Right ventricle myocardium superior (tissue), 1 donor: ENCODE results near the gene GABPA. TPM values are rescaled to one million over a fixed set of nuclear protein-coding genes. Genes with fewer than 3 reads are reported as not detected.
"Not testable (repeated sequence)": the region's sequence is repeated elsewhere in the genome, so short reads cannot be mapped to it uniquely, and the experiment has no call there.

Source experiments
- ATAC-seq: fragments of 200-7000 bp; cut with Tn5 transposase; one replicate; pipeline ENCODE4 v1.9.1; 2020; ENCODE audit warnings: mild to moderate bottlenecking; ENCODE audit not compliant: poor library complexity
- DNase-seq: peaks from one replicate; pipeline ENCODE4 v3.0.0-alpha.2; 2020
- intact Hi-C: fragments of 100-400 bp; cut with DNase I; formaldehyde crosslinking; loops from one replicate; pipeline ENCODE4 v1.11.2; 2022
- total RNA-seq: library from RNA; stranded (reverse); fragmentation: NEBNext Ultra II Directional; extraction: Animal tissue kit (Norgen Biotek cat#: 25700); gene quantifications from one replicate; pipeline ENCODE4 v1.2.1, GENCODE V29; 2021
- donor health status: DM: no; HTN: yes; CAD: no; lungs with severe emphysema.

Gene GABPA
- total RNA-seq, 1 donor from 2014 or later: 15.5 TPM

DNA sequence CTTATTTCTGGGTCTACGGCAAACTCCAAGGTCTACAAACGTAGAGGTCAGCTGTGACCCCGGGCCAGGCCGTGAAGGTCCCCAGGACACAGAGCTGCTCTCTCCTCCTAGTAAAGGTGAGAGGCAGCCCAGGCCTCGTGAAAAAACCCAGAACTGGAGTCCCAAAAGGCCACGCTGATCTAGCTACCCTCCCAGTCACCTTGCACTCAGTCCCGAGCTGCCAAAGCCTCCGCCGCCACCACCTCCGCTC, 193 bp upstream of the GABPA start:
- DNase-seq: no peak

DNA sequence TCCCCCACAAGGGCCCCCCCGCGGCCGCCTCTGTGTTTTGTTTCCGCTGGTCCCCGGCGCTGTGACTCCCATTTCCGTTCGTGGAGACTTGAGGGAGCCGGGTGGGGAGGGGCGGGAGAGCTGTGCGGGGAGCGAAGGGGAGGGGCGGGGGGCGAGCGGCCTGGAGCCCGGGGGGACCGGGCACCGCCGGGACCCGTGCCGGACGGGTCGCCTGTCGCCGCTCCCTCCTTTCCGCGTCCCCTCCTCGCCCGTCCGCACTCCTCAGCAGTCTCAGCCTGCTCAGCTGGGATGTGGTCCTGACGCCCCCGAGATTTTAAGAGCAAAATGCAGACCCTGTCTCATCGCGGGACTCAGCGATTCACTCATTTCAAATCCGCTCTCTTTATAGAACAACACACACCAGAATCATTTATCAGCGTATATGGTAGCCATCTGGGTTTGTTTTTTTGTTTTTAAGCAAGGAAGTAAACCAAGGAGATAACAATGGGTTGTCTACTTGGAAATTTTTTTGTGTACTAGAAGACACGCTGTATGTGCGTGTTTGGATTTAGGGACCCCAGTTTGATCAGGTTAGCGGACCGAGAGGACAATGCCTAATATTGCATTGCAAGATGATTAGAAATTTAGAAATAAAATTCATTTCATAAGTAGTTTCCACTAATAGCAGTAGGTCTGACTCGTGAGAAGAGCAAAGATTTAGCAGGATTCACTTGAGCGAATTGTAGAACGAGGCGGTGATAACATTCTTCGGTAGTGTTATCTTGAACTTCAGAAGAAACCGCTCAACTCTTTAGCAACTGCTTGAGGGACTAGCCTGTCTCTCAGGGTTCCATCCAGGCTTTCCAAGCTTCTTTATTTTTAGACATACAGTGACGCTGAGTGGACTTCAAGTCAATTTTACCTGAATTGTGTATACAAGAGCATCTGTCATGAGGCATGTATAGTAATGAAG, 1.1 kb downstream of the GABPA start:
- peak; percentile 93 for DNase-seq
- intact Hi-C loops: no loop called here
- peak; percentile 78 for ATAC-seq

More for the DNA sequence above, 193 bp upstream of the GABPA start:
- intact Hi-C loops: no loop called here
- ATAC-seq: no peak

DNA sequence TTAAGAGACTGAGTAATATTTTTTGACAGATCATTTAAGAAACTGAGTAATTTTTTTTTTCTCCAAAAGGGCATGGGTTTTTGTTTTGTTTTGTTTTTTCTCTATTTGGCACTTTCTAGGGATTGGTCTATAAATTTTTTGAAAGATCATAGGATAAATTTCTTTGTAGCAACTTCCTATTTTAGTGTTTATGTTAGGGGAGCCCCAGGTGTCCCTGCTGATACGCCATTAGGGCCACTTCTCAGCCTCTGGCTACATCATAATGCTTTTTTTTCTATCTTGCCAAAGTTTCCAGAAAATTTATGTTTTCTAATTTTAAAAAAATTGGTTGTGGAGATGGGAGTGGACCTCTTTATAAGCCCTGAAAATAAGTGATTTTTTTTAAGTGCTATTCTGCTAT, 2.6 kb downstream of the GABPA start:
- intact Hi-C loops: no loop called here
- DNase-seq: no peak
- no peak for ATAC-seq

DNA sequence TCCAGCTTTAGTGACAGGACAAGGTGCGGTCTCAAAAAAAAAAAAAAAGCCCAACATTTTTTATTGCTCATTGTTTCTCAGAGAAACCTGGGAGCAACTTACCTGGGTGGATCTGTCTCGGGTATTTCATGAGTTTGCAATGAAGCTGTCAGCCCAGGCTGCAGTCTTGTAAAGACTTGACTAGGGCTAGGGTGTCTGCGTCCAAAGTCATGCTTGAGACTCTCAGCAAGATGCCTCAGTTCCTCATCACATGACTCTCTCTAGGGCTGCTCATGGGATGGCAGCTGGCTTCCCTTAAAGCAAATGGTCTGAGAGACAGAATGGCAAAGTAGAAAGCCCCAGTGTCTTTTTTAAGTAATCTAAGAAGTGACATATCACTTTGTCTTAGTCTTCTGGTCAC, 8.1 kb downstream of the GABPA start:
- intact Hi-C loops: no loop called here
- ATAC-seq: no peak
- DNase-seq: no peak

DNA sequence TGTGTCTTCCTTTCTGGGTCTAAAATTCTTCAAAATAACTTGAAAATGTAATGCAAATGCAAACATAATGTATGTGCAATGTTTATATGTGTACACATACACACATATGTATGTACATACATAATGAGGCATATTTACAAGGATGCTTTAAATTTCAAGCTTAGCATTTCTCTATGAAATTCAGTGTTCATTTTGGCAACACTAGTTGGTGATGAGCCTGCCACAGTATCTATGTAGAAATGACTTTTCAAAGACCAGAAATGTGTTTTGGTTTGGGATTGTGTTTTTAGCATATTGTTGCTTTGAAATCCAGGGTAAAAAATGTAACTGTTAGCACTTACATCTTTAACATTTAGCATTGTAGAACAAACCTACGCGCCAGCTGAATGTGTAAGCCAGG, 10.1 kb downstream of the GABPA start:
- DNase-seq (no peak), ATAC-seq (no peak)
- intact Hi-C loops: no loop called here

DNA sequence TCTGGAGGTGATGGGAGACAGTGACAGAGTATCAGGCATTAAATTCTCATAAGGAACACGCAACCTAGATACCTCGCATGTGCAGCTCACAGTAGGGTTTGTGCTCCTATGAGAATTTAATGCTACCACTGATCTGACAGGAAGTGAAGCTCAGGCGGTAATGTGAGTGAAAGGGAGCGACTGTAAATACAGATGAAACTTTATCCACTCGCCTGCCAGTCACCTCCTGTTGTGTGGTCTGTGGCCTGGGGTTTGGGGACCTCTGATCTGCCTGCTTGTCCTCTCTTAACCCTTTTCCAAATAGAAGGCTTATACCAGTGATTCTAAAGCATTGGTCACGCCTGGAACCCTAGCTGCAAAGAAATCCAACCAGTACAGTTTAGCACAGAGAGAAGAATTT, 15.3 kb downstream of the GABPA start:
- ATAC-seq (no peak), DNase-seq (no peak)
- intact Hi-C loops: no loop called here

DNA sequence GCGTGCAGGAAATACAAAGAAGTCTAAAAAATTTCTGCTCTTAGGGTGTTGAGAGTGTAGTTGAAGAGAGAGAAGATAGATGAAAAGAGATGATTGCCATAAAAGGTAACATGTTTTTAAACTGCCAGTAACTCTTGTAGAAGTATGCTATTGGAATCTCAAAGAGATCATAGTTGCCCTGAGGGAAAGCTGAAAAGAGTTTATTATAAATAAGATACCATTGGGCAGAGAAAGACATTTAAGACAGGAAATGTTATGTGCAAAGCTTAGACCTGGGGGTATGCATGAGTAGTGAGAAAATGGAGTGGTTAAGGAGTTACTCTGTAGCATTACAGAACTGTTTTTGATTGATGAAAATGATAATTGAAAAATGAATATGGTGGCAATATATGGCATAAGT, 17.6 kb downstream of the GABPA start:
- no peak for DNase-seq
- intact Hi-C loops: no loop called here
- ATAC-seq: no peak

DNA sequence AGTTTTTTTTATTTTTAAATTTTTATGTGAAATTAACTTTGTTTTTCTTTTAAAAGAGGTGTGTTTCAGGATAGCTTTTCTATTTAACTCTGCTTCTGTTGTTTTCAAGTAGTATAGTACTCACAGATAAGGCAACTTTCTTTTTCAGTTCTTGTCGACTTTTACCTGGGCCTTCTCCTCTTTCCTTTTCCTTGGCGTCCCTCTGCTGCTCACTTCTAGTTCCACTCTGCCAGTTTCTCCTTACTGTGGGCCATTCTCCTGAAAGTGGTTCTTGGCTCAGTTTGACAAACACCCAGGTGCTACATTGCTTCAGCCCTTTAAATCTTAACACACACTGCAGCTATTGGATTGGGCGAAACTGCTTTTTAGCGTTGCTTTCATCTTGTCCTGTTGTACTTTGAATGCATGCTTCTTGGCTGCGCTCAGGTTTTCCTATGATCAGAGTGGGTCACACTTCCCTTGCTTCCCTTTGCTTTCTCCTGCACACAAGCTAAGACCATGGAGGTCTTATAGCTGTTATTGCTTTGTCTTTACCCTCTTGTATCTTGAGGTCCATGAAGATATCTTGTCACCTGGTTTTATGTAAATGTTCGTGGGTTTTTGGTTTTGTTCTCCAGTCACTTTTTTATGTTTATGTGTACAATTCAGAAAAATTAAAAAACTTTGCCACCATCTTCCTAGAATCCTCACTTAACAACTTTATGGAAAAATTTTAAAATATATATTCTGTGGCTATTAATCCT, 21.6 kb downstream of the GABPA start:
- DNase-seq (no peak), ATAC-seq (no peak)
- intact Hi-C loops: no loop called here

DNA sequence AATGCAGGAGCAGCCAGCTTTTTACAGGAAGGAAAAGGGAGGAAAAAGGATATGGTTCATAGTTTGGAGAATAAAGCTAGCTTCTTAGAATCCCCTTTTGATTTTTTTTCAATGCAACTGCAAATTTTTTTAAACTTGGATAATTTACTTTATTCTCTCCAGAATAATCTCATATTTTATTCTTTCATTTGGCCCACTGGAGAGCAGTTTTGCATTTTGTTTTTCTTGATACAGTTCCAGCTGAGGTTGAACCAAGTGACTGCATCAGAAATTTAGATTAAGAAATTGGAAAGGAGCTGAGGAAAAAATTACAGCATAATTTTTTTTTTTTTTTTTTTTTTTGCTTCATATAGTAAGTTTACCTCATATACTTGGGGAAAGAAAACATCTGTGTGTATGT, 22.8 kb downstream of the GABPA start:
- ATAC-seq: no peak
- DNase-seq: no peak
- intact Hi-C loops: no loop called here

DNA sequence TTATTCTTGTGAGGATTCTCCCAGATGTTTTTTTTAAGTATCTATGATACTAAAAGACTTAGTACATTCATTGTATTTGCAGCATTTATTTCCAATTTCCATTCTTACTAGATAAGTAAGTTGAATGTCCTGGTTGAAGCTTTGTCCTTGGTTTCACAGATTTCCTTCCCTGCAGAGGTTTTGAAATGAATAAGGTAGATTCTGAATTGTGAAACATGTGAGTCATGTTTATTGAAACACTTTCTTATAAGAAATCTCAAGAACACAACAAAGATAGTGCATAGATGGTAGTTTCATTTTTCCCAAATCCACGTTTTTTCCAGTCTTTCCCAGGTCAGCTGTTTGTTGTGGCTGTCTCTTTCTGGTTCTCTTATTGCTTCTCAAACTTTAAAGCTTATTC, 24.8 kb downstream of the GABPA start:
- DNase-seq (no peak), ATAC-seq (no peak)
- intact Hi-C loops: no loop called here

DNA sequence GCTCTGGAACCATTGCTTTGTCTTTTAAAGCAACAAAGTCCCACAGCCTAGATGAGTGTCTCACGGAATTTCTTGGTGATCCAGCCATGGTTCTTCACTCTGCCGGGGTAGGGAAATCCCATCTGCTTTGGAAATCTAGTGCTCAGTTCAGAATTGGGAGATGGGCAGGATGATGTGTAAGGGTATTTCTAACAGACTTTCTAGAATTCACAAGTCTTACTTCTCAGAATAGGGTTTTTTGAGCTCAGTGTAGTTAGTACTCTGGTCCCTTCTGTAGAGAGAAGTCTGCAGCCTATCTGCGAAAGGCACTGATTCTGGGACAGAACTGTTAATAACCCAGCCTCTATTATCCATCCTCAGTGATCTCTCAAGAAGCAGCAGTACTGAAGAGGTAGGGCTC, 25.3 kb downstream of the GABPA start:
- intact Hi-C loops: no loop called here
- ATAC-seq: no peak
- no peak for DNase-seq

DNA sequence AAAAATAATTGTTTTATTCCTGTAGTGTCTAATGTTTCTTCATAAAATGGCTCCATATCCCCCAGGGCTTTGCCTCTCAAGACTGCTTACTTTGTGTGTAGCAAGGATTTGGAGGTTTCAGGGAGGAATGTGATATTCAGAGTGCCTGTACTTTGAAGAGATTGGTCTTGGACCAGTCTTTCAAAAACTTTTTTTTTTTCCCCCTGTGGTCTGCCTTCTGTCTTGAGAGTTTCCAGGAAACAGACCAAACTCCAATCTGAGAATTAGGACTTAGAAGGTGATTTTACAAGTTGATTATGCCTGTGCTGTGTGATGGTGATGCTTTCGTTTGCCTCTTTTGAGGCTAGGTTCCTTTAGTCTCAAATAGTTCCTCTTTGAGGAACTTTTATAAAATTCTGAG, 25.9 kb downstream of the GABPA start:
- ATAC-seq (no peak), DNase-seq (no peak)
- intact Hi-C loops: no loop called here

DNA sequence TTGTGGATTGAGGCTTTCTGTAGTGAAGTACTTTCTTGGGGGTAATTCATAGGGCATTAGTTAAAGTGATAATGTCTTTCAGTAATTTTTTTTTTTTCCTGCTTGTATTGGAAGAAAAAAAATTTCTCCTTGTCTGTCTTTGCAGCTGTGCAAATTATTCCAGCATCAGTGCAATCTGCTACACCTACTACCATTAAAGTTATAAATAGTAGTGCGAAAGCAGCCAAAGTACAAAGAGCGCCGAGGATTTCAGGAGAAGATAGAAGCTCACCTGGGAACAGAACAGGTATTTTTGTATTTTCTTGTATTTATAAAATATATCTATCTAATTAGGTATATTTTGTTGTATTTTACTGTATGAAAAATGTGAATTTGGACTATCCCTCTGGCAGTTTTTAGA, 29.3 kb downstream of the GABPA start:
- intact Hi-C loops: no loop called here
- ATAC-seq: no peak
- DNase-seq: no peak

DNA sequence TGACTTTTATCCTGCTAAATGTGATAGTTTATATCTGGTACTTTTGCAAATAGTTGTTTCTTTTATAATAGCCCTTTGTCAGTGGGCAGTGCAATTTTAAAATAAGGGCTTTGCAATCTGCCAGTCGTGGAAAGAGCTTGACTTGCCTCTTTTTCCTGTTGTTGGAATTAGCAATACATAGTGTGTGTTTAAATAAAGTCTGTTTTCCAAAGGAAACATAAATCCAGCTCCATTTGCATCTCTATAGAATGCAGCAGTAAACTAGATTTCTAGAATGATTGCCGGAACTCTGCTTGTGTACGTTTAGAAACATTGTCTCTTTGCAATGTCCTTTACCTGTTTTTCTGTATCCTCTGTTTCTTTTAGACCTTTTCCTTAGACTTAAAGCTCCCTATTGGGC, 33.1 kb downstream of the GABPA start:
- intact Hi-C loops: no loop called here
- no peak for DNase-seq
- ATAC-seq: no peak

DNA sequence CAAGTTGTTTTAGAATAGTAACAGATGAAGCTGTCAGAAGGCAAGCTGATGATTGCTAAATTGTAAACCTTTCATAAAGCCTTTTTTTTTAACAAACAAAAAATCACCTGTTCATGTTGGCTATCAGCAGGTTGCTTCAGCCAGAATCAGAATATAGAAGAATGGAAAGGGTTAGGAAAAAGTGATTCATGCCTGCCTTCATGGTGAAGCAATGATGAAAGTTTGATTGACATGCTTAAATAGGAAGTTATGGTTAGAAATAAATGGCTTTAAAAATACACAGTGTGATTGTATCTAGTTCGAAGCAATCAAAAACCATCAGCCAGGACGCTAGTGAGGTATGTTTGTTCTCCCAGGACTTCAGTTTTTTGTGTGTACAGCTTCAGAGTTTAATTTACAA, 37.9 kb downstream of the GABPA start:
- DNase-seq (no peak), ATAC-seq (no peak)
- intact Hi-C loops: no loop called here

DNA sequence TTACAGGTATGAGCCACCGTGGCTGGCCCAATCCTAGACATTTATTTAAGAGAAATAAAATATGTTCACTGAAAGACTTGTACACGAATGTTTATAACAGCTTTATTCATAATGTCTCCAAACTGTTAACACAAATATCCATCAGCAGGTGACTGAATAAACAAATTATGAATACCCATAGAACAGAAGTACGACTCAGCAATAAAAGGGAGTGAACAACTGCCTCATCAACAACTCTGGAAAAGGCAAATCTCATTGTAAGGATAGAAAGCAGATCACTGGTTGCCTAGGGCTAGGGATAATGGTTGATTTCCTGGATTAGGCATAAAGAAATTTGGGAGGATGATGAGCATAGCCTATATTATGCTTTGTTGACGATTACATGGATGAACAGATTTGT, 41.7 kb downstream of the GABPA start:
- no peak for DNase-seq
- no peak for ATAC-seq
- intact Hi-C loops: no loop called here

DNA sequence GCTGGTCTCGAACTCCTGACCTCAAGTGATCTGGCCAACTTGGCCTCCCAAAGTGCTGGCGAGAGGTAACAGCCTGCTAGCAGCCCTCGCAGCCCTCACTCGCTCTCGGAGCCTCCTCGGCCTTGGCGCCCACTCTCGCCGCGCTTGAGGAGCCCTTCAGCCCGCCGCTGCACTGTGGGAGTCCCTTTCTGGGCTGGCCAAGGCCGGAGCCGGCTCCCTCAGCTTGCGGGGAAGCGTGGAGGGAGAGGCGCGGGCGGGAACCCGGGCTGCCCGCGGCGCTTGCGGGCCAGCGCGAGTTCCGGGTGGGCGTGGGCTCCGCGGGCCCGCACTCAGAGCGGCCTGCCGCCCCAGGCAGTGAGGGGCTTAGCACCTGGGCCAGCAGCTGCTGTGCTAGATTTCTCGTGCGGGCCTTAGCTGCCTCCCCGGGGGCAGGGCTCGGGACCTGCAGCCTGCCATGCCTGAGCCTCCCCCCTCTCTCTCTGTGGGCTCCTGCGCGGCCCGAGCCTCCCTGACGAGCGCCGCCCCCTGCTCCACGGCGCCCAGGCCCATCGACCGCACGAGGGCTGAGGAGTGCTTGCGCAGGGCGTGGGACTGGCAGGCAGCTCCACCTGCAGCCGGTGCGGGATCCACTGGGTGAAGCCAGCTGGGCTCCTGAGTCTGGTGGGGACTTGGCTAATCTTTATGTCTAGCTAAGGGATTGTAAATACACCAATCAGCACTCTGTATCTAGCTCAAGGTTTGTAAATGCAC, 43.5 kb downstream of the GABPA start:
- intact Hi-C loops, DNase-seq, ATAC-seq: not testable (repeated sequence)

DNA sequence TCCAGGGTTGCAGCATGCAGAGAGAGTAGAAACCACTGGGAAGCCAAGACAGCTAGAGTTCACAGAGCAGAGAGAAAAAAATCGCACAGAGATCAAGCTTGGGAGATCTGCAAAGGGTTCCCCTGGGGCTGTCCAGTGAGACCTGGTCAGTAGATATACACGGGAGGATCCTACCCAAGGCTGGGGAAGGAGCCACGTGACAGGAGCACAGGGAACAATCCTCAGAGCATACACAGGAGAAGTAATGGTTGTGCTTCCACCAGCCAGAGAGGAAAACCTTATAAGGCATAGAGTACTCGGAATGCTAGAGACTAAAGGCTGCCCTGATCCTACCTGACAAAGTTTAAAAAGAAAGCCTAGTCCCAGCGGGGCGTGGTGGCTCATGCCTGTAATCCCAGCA, 53.9 kb downstream of the GABPA start:
- ATAC-seq (no peak), DNase-seq (no peak)
- intact Hi-C loops: no loop called here

DNA sequence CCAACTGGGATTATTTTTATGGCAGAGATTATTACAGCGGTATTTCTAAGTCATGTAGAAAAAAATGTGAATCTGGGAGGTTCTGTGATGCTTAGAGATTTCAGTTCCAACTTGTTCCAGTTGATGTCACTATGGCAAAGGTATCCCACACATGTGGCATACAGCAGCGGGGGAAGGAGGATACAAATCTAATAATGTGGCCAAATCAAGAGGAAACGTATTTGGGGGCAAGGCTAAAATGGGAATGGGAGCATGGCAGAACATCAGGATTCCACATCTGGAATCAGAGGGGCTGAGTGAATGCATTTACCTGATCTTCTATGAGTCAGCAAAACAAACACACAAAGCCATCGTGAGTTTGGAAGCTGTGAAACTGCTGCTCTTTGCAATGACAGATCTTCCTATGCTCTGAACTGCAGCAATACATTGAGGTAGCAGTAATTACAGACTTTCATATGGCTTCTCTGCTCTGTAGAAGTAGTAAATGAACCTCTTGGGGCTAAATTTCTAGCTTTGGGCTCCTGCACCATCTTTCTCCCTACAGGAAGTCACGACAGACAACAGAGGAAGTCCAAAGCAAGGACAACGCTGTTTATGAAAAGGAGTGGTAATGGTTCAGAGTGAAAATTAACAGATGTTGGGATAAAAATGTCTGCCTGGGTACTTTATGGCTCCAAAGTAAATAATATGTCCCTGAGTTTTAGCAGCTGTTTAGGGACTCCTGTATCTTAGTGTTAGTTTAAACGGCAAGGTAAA, 55.5 kb downstream of the GABPA start:
- intact Hi-C loops: no loop called here
- ATAC-seq (peak; percentile 85), DNase-seq (no peak)
